ENCODE data around the gene UBA52. TPM values are rescaled to one million over a fixed set of nuclear protein-coding genes. Genes with fewer than 3 reads are reported as not detected.

Gene UBA52
- total and polyA plus RNA-seq, 2 of the 13 experiments (the other 11 are each of a cell fraction or from before 2014, with no cell fraction given), result 959 to 1,782 TPM

DNA sequence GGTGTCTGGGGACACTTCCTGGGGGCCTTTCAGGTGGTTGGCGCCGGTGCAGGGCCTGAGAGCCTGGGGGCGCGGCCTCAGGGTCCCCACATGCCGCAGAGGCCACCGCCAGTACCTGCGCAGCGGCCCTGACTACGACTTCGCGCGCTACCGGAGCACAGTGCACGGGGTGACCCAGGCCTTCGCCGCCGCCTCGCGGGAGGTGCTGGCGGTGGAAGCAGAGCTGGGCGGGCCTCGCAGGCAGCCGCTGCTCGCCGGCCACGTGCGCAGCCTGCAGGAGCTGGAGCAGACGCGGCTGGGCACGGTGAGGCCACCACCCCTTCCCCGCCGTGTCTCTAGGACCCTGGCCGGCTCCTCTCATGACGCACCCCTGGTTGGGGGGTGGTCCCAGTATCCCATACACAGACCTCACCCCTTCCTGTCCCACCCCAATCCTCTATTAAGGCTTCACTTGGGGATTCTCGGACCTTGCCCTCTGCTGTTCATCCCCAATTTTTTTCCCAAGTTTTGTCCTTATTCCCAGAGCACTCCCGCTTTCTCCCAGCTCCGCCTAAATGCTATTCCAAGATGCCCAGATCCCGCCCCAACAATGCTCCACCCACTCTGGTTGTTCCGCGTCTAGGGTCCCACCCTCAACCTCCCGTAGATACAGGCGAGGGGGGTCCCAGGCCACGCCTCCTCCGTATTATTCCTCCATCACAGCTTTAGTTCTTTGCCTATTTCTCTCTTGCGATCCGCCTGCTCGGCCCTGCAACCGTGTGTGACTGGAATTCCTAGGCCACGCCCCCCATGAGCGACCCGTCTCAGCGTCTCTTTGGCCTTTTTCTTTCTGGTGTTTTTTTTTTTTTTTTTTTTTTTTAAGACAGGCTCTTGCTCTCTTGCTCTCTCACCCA lies 18.0 kb downstream of the UBA52 start (continued):
- TF ChIP-seq ZNF501 (CRISPR knock-in tag; IDR thresholded peaks at IDR 0.05), result peak; percentile 14; the same call in 1 of the 2 replicates
- peak; percentile 91; the same call in 1 of the 2 replicates for TF ChIP-seq TSC22D2 (CRISPR knock-in tag; IDR thresholded peaks at IDR 0.05; ENCODE audit: borderline replicate concordance)
- no peak; the same call in none of the 2 replicates for TF ChIP-seq HDAC1 (CRISPR knock-in tag; IDR thresholded peaks at IDR 0.05)
- TF ChIP-seq BORCS8-MEF2B (CRISPR knock-in tag; IDR thresholded peaks at IDR 0.05), result peak; percentile 91
- TF ChIP-seq, protein P1, sequence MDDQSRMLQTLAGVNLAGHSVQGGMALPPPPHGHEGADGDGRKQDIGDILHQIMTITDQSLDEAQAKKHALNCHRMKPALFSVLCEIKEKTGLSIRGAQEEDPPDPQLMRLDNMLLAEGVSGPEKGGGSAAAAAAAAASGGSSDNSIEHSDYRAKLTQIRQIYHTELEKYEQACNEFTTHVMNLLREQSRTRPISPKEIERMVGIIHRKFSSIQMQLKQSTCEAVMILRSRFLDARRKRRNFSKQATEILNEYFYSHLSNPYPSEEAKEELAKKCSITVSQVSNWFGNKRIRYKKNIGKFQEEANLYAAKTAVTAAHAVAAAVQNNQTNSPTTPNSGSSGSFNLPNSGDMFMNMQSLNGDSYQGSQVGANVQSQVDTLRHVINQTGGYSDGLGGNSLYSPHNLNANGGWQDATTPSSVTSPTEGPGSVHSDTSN (CRISPR knock-in tag; IDR thresholded peaks at IDR 0.05; ENCODE audit: borderline replicate concordance), result peak; percentile 77; the same call in 1 of the 2 replicates
- TF ChIP-seq AKAP8 (CRISPR knock-in tag; IDR thresholded peaks at IDR 0.05), result peak; percentile 98
- TF ChIP-seq TBP (CRISPR knock-in tag; IDR thresholded peaks at IDR 0.05), result no peak
- no peak for TF ChIP-seq TCF7L2 (IDR thresholded peaks at IDR 0.05; ENCODE audit: low read depth, low read length)
- TF ChIP-seq, protein P2, sequence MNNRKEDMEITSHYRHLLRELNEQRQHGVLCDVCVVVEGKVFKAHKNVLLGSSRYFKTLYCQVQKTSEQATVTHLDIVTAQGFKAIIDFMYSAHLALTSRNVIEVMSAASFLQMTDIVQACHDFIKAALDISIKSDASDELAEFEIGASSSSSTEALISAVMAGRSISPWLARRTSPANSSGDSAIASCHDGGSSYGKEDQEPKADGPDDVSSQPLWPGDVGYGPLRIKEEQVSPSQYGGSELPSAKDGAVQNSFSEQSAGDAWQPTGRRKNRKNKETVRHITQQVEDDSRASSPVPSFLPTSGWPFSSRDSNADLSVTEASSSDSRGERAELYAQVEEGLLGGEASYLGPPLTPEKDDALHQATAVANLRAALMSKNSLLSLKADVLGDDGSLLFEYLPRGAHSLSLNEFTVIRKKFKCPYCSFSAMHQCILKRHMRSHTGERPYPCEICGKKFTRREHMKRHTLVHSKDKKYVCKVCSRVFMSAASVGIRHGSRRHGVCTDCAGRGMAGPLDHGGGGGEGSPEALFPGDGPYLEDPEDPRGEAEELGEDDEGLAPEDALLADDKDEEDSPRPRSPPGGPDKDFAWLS (CRISPR knock-in tag; IDR thresholded peaks at IDR 0.05; ENCODE audit: borderline replicate concordance), result peak; percentile 47; the same call in 1 of the 2 replicates
- no peak for TF ChIP-seq ATM (IDR thresholded peaks at IDR 0.05; ENCODE audit: borderline replicate concordance)
- no peak for TF ChIP-seq POLR2AphosphoS2 (IDR thresholded peaks at IDR 0.05; ENCODE audit: low read depth, low read length)
- TF ChIP-seq, protein P3, sequence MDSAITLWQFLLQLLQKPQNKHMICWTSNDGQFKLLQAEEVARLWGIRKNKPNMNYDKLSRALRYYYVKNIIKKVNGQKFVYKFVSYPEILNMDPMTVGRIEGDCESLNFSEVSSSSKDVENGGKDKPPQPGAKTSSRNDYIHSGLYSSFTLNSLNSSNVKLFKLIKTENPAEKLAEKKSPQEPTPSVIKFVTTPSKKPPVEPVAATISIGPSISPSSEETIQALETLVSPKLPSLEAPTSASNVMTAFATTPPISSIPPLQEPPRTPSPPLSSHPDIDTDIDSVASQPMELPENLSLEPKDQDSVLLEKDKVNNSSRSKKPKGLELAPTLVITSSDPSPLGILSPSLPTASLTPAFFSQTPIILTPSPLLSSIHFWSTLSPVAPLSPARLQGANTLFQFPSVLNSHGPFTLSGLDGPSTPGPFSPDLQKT (CRISPR knock-in tag; IDR thresholded peaks at IDR 0.05; ENCODE audit: borderline replicate concordance), result 0 out of 2 replicates have a peak, but pooled peaks have one; percentile 48
- TF ChIP-seq, protein P4, sequence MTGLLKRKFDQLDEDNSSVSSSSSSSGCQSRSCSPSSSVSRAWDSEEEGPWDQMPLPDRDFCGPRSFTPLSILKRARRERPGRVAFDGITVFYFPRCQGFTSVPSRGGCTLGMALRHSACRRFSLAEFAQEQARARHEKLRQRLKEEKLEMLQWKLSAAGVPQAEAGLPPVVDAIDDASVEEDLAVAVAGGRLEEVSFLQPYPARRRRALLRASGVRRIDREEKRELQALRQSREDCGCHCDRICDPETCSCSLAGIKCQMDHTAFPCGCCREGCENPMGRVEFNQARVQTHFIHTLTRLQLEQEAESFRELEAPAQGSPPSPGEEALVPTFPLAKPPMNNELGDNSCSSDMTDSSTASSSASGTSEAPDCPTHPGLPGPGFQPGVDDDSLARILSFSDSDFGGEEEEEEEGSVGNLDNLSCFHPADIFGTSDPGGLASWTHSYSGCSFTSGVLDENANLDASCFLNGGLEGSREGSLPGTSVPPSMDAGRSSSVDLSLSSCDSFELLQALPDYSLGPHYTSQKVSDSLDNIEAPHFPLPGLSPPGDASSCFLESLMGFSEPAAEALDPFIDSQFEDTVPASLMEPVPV (CRISPR knock-in tag; IDR thresholded peaks at IDR 0.05), result peak; percentile 89
- TF ChIP-seq, protein P5, sequence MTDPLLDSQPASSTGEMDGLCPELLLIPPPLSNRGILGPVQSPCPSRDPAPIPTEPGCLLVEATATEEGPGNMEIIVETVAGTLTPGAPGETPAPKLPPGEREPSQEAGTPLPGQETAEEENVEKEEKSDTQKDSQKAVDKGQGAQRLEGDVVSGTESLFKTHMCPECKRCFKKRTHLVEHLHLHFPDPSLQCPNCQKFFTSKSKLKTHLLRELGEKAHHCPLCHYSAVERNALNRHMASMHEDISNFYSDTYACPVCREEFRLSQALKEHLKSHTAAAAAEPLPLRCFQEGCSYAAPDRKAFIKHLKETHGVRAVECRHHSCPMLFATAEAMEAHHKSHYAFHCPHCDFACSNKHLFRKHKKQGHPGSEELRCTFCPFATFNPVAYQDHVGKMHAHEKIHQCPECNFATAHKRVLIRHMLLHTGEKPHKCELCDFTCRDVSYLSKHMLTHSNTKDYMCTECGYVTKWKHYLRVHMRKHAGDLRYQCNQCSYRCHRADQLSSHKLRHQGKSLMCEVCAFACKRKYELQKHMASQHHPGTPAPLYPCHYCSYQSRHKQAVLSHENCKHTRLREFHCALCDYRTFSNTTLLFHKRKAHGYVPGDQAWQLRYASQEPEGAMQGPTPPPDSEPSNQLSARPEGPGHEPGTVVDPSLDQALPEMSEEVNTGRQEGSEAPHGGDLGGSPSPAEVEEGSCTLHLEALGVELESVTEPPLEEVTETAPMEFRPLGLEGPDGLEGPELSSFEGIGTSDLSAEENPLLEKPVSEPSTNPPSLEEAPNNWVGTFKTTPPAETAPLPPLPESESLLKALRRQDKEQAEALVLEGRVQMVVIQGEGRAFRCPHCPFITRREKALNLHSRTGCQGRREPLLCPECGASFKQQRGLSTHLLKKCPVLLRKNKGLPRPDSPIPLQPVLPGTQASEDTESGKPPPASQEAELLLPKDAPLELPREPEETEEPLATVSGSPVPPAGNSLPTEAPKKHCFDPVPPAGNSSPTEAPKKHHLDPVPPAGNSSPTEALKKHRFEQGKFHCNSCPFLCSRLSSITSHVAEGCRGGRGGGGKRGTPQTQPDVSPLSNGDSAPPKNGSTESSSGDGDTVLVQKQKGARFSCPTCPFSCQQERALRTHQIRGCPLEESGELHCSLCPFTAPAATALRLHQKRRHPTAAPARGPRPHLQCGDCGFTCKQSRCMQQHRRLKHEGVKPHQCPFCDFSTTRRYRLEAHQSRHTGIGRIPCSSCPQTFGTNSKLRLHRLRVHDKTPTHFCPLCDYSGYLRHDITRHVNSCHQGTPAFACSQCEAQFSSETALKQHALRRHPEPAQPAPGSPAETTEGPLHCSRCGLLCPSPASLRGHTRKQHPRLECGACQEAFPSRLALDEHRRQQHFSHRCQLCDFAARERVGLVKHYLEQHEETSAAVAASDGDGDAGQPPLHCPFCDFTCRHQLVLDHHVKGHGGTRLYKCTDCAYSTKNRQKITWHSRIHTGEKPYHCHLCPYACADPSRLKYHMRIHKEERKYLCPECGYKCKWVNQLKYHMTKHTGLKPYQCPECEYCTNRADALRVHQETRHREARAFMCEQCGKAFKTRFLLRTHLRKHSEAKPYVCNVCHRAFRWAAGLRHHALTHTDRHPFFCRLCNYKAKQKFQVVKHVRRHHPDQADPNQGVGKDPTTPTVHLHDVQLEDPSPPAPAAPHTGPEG (CRISPR knock-in tag; IDR thresholded peaks at IDR 0.05), result peak; percentile 87
- no peak; the same call in 1 of the 2 replicates for TF ChIP-seq KAT8 (CRISPR knock-in tag; IDR thresholded peaks at IDR 0.05)
- TF ChIP-seq ZBTB7B (CRISPR knock-in tag; IDR thresholded peaks at IDR 0.05), result no peak; the same call in 1 of the 2 replicates
